ENCODE measurements around the gene WDR91. TPM values are rescaled to one million over a fixed set of nuclear protein-coding genes. Genes with fewer than 3 reads are reported as not detected.
"Not testable (repeated sequence)": the region's sequence is repeated elsewhere in the genome, so short reads cannot be mapped to it uniquely, and the experiment has no call there.

The WDR91 gene
- total RNA-seq, 1 donor from 2014 or later = 9.1 TPM

DNA sequence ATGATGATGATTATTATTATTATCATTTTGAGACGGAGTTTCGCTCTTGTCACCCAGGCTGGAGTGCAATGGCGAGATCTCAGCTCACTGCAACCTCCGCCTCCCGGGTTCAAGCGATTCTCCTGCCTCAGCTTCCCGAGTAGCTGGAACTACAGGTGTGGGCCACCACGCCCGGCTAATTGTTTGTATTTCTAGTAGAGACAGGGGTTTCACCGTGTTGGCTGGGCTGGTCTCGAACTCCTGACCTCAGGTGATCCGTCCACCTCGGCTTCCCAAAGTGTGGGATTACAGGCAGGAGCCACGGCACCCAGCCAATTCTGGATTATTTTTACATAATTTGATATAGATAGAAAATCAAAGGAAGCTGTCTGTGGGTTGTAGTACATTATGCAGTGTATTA is 22.8 kb upstream of the WDR91 start:
- not testable (repeated sequence) for DNase-seq (ENCODE audit: extremely low read depth, low read depth, low spot score)

DNA sequence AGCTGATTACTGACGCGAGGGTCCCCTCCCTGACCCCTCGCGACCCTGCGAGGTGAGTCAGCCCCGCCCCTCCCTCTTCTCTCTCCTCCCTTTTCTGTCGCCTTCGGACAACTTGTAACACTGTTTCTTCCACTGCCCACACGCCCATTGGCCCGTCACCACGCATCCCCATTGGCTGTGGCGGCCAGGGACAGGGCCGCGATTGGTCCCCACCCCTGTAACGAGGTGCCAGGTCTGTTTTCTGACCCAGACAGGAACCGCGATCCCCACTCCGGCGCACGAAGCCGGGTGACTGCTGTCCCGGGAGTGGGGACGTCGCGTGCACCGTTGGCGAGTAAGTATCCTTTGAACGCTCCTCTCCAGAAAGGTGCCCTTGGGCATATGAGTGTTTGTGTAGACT is 22.2 kb upstream of the WDR91 start, which contains the start of gene STRA8:
STRA8 (plus strand) TSS at position 269 of the 400 bp plus-strand sequence. CDS start 6,687 bp downstream, outside the sequence.
- no peak for DNase-seq (ENCODE audit: extremely low read depth, low read depth, low spot score)

- no peak for DNase-seq (ENCODE audit: extremely low read depth, low read depth, low spot score)
These were observed 21.4 kb upstream of the WDR91 start for GRCh38 chr7:135232720-135233119.

DNA sequence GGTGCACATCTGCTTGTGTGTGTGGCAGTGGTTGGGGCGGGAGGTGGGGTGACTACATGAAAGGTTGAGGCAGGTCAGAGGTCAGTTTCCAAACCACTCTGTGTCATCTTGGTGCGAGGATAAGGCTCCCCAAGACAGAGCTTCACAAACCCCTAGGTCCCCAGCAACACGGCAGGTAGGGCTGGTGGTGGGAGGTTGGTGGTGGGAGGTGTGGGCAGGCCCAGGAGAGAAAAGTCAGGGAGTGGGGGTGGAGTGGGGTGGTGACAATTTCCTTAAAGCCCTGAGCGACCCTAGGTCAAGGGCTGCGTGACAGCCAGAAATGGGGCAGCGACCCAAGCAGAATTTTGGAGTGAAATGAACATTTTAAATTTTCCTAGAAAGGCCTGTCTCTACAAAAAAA is 20.8 kb upstream of the WDR91 start:
- no peak for DNase-seq (ENCODE audit: extremely low read depth, low read depth, low spot score)

GRCh38 chr7:135231686-135232085 is 20.4 kb upstream of the WDR91 start:
- DNase-seq (ENCODE audit: extremely low read depth, low read depth, low spot score) = no peak

DNA sequence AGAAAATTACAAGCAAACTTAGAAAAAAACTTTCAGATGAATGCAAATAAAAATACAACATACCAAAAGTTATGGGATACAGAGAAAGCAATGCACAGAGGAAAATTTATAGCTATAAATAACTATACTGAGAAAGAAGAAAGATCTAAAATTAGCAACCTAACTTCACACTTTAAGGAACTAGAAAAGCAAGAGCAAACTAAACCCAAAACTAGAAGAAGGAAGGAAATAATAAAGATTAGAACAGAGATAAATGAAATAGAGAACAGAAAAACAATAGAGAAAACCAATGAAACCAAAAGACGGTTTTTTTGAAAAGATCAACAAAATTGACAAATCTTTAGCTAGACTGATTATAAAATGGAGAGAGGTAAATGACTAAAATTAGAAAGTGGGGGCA is 12.7 kb upstream of the WDR91 start:
- DNase-seq (ENCODE audit: extremely low read depth, low read depth, low spot score) = no peak

DNA sequence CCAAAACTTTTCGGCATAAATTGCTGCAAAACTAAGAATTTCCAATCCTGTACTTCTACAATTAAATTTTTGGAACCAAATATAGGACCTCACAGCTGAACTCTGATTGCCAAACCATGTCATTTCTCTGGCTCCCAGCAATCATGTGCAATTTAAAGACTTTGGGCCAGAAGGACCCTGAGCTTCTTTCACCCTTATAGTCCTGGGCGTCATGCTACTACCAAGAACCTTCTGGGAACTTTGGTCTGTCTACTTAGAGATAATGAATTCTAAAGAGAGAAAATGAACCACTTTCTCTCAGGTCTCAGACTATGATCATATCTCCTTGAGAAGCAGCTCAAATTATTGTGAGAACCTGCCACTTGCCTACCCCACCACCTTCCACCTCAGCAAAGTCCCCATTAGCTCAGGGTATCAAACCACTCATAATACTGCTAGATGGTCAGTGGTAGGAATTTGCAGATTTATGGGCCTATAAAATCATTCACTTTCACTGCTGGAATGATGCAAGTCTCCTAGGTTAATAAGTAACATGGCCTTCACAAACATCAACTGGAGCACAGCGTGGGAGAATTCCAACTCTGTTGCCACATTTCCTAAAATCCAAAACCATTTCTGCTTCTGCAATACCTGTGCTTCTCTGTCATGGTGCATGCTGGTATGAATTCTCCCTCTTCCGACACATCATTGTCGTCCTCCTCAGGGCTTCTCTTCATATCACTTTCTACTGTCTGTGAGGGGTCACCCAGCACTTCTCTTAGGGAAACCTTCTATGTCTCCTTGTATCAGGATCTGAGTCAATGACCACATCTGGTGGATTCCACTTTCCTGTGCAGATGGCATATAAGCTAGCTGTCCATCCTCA is 6.6 kb upstream of the WDR91 start:
- DNase-seq (ENCODE audit: extremely low read depth, low read depth, low spot score) = no peak

GRCh38 chr7:135215698-135216097 is 4.4 kb upstream of the WDR91 start:
- no peak for DNase-seq (ENCODE audit: extremely low read depth, low read depth, low spot score)

DNA sequence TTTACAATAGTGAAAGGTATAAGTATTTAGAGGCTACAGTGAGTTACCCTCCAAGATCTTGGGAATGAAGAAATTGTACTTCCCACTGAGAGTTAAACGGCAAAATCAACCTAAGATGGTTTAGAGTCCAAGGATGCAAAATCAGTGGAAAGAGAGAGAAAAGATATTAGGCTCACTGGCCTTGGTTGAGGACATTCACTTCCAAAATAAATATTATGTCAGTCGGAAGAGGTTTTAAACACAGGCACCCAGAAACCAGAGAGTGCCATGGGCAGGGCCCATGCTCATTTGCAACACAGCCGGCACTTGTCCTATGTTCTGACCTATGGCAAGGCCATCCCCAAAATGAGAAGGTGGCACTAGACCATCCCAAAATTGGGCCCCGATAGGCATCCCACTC is 3.9 kb upstream of the WDR91 start:
- no peak for DNase-seq (ENCODE audit: extremely low read depth, low read depth, low spot score)

- DNase-seq (ENCODE audit: extremely low read depth, low read depth, low spot score) = no peak
These were observed 2.5 kb upstream of the WDR91 start for GRCh38 chr7:135213831-135214230.

DNA sequence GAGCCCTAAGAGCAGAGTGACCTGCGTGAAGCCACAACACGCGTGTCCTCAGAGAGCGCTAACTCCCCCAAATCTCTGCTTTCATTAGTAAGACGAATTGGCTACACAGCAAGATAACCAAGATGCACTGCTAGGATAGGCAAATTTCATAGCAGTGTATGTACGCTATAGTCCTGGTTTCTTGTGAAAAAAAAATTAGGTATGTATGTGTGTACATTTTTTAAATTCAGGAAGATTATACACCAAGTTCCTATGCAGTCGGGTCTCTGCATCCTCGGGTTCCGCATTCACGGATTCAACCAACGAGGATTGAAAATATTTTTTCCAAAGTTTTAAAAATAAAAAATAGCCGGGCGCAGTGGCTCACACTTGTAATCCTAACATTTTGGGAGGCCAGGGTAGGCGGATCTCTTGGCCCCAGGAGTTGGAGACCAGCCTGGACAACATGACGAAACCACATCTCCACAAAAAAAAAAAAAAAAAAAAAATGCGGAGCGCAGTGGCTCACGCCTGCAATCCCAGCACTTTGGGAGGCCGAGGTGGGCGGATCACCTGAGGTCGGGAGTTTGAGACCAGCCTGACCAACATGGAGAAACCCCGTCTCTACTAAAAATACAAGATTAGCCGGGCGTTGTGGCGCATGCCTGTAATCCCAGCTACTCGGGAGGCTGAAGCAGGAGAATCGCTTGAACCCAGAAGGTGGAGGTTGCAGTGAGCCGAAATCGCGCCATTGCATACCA is 790 bp upstream of the WDR91 start:
- not testable (repeated sequence) for DNase-seq (ENCODE audit: extremely low read depth, low read depth, low spot score)

DNA sequence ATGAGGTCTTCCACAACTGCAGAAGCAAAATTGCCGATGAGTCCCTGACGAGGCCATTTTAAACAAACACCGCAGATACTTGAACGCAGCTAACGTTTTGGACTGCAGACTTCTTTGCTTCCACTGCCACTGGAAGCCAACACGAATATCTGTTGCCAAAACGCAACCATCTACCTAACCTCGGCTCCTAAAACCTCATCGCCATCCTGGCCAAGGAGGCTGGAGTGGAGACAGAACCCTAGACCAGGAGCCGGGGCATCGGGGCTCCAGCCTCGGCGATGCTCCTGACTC is 493 bp downstream of the WDR91 start:
- no peak for DNase-seq (ENCODE audit: extremely low read depth, low read depth, low spot score)

DNA sequence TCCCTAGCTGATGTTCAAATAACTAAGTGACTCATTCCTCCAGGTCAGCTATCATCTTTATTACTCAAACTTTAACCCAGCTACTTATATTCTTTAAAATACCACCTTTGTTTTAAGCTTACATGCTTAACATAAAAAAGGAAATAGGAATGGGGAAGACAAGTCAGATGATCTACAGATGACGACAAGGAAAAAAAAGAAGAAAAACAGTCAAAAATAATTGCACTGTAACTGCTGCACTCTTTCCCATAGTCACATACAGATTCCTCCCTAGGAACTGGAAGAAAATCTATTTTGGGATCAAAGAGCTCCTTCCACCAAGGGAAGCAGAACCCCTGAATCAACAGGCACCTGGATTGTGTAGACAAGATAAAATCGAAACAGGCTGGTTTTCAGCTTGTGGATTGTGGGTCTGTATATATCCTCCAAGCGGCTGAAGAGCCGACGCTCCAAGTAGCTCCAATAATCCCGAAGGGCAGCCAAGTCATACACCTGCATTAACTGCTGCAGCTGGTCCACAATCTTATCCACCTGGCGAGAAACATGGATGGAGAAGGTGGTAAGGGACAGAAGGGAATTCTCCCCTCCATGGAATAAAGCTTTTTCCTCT is 2.0 kb downstream of the WDR91 start:
- no peak for DNase-seq (ENCODE audit: extremely low read depth, low read depth, low spot score)

GRCh38 chr7:135208102-135208793 is 3.1 kb downstream of the WDR91 start:
- DNase-seq (ENCODE audit: extremely low read depth, low read depth, low spot score) = no peak

- DNase-seq (ENCODE audit: extremely low read depth, low read depth, low spot score) = no peak
These were observed 3.8 kb downstream of the WDR91 start for GRCh38 chr7:135207406-135208101.

GRCh38 chr7:135206941-135207391 is 4.4 kb downstream of the WDR91 start:
- DNase-seq (ENCODE audit: extremely low read depth, low read depth, low spot score) = no peak

DNA sequence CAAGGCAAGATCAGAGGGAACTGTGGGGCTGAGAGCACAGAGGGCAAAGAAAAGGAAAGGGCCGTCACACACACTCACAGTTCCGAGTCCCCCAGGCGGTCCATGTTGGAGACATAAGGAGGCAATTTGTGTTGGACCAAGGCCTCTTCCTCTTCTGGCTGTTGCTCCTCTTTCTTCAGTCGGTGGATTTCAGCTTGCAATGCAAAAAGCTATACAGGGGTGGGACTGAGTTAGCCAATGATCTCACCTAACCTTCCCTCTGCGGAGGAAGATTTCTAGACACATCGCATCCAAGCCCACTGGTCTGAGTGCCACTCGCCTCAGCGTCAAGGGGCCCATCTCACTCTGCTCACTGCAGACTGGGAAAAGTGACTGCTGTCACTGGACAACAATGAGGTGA is 5.5 kb downstream of the WDR91 start:
- no peak for DNase-seq (ENCODE audit: extremely low read depth, low read depth, low spot score)

DNA sequence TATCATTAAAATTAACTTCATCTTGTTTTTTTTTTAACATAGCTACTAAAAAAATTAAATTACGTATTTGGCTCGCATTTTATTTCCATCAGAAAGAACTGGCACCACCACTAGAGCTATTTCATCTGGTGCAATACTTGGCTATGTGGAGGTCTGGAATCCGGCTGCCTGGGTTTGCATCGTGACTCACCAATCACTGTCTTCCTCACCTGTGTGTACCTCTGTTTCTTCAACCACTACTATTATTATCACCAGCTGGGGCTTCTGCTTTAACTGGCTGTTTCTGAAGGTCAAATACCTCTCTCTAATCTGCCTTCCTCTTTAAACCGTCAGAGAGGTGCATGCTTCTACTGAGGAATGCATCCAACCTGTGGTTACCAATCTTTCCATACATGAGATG is 6.5 kb downstream of the WDR91 start:
- DNase-seq (ENCODE audit: extremely low read depth, low read depth, low spot score) = no peak

- DNase-seq (ENCODE audit: extremely low read depth, low read depth, low spot score) = no peak
These were observed 7.0 kb downstream of the WDR91 start for GRCh38 chr7:135204341-135204749.

GRCh38 chr7:135201350-135201749 is 10.0 kb downstream of the WDR91 start:
- DNase-seq (ENCODE audit: extremely low read depth, low read depth, low spot score) = no peak

Measured in glomerular endothelial cell (primary cell).